HG03558 (cell line): ENCODE data around the gene TMEM184C.

Experiments
- ATAC-seq: cut with Tn5 transposase; IDR thresholded peaks from one replicate; pipeline ENCODE4 v1.9.1; 2021; ENCODE audit warnings: moderate number of reproducible peaks; ENCODE audit not compliant: unreplicated experiment; ENCODE audit errors: extremely low read depth

The TMEM184C gene

GRCh38 chr4:147597561-147597960 is 19.6 kb upstream of the TMEM184C start:
- no peak for ATAC-seq

- no peak for ATAC-seq
Observed at GRCh38 chr4:147599206-147599605, 18.0 kb upstream of the TMEM184C start.

- no peak for ATAC-seq
Observed at GRCh38 chr4:147599769-147600168, 17.4 kb upstream of the TMEM184C start.

- no peak for ATAC-seq
Observed at GRCh38 chr4:147605499-147605898, 11.7 kb upstream of the TMEM184C start.

- ATAC-seq: no peak
Observed at GRCh38 chr4:147607471-147607870, 9.7 kb upstream of the TMEM184C start.

- no peak for ATAC-seq
Observed at GRCh38 chr4:147610686-147611085, 6.5 kb upstream of the TMEM184C start.

- no peak for ATAC-seq
Observed at GRCh38 chr4:147616849-147617172, 386 bp upstream of the TMEM184C start.

- no peak for ATAC-seq
Observed at GRCh38 chr4:147617841-147618691, 869 bp downstream of the TMEM184C start.

- no peak for ATAC-seq
Observed at GRCh38 chr4:147620315-147620714, 3.1 kb downstream of the TMEM184C start.

GRCh38 chr4:147625733-147626132 is 8.5 kb downstream of the TMEM184C start:
- ATAC-seq: no peak

GRCh38 chr4:147626903-147627302 is 9.7 kb downstream of the TMEM184C start:
- ATAC-seq: no peak

GRCh38 chr4:147628415-147628814 is 11.2 kb downstream of the TMEM184C start:
- ATAC-seq: no peak

GRCh38 chr4:147629783-147630730 is 12.9 kb downstream of the TMEM184C start:
- ATAC-seq: no peak

GRCh38 chr4:147633113-147633512 is 15.9 kb downstream of the TMEM184C start:
- ATAC-seq: no peak

- no peak for ATAC-seq
Observed at GRCh38 chr4:147633643-147634042, 16.4 kb downstream of the TMEM184C start.

GRCh38 chr4:147635348-147635747 is 18.2 kb downstream of the TMEM184C start:
- no peak for ATAC-seq

GRCh38 chr4:147638365-147638764 is 21.2 kb downstream of the TMEM184C start:
- ATAC-seq: no peak

- no peak for ATAC-seq
Observed at GRCh38 chr4:147638942-147639341, 21.7 kb downstream of the TMEM184C start.

GRCh38 chr4:147639388-147639787 is 22.2 kb downstream of the TMEM184C start:
- ATAC-seq: no peak

- ATAC-seq: no peak
Observed at GRCh38 chr4:147640331-147640730, 23.1 kb downstream of the TMEM184C start.

- no peak for ATAC-seq
Observed at GRCh38 chr4:147643616-147644015, 26.4 kb downstream of the TMEM184C start.
